DMS 273 (cell line): Measurements from ENCODE around the gene BMP7.
"Not testable (repeated sequence)": the region's sequence is repeated elsewhere in the genome, so short reads cannot be mapped to it uniquely, and the experiment has no call there.

Experiments
- DNase-seq: peaks from one replicate; lab custom pipeline; 2025; ENCODE audit not compliant: unreplicated experiment; lab: John Stamatoyannopoulos, UW

BMP7 gene

GRCh38 chr20:57195023-57195422 is 71.4 kb downstream of the BMP7 start:
- DNase-seq = no peak

- no peak for DNase-seq
Observed at GRCh38 chr20:57194154-57194553, 72.3 kb downstream of the BMP7 start.

GRCh38 chr20:57193094-57193493 is 73.3 kb downstream of the BMP7 start:
- no peak for DNase-seq

- no peak for DNase-seq
Observed at GRCh38 chr20:57192311-57192710, 74.1 kb downstream of the BMP7 start.

DNA sequence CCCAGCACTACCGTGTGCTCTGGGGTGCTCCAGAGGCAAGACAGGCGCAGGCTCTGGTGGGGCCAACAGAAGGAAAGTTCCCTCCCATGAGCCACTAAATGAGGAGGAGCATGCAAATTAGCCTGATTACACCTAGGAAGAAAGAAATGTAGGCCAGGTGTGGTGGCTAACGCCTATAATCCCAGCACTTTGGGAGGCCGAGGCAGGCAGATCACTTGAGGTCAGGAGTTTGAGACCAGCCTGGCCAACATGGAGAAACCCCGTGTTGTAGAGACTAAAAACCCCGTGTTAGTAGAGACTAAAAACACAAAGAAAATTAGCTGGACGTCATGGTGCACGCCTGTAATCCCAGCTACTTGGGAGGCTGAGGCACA is 75.2 kb downstream of the BMP7 start:
- not testable (repeated sequence) for DNase-seq

GRCh38 chr20:57190536-57191264 is 75.7 kb downstream of the BMP7 start:
- DNase-seq = no peak

DNA sequence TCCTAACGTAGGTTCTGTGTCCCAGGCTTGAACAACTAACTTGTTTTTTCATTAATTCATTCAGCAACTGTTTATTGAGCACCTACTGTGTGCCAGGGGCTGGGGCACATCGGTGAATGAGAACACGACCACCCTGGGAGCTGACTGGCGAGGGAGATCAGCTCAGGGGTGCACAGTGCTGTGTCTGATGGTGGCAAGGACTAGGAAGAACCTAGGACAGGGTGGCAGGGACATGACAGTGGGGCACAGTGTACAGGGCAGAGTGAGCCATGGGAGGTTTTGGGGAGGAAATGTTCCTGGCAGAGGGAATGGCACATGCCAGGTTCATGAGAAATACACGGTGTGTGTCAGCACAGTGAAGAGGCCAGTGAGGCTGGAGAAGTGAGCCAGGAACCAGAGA is 76.7 kb downstream of the BMP7 start:
- DNase-seq = no peak

DNA sequence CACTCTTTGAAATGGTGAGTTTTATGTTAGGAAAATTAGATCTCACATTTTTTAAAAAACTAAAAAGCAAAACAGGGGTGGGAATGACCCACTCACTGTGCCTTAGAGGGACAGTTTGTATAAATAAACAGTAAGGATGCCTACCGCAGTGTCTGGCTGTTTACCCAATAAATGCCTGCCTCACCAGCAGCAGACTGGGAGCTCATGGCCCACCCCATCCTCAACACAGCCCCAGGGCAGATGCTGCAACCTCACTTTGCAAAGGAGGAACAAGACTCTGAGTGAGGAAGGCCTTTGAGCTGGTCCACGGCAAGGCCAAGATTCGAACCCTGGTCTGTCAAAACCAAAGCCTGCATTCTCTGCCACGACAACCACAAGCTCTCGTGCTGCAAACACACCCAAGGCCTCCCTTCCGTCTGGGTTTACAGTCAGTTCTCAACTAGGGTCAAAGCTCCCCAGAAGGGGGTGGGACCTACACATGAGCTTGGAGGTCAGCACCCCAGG is 77.8 kb downstream of the BMP7 start:
- DNase-seq = no peak

DNA sequence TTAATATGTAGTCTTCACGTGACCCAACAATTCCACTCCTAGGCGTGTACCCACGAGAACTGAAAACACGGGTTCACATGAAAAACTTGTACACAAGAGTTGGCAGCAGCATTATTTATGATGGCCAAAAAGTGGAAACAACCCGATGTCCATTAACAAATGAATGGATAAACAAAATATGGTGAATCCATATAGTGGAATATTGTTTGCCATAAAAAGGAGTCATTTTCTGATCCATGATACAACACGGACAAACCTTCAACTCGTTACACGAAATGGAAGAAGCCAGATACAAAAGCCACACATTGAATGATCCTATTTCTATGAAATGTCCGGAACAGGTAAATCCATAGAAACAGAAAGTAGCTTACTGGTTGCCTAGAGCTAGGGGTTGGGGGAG is 78.4 kb downstream of the BMP7 start:
- no peak for DNase-seq

GRCh38 chr20:57187068-57187634 is 79.3 kb downstream of the BMP7 start:
- no peak for DNase-seq

DNA sequence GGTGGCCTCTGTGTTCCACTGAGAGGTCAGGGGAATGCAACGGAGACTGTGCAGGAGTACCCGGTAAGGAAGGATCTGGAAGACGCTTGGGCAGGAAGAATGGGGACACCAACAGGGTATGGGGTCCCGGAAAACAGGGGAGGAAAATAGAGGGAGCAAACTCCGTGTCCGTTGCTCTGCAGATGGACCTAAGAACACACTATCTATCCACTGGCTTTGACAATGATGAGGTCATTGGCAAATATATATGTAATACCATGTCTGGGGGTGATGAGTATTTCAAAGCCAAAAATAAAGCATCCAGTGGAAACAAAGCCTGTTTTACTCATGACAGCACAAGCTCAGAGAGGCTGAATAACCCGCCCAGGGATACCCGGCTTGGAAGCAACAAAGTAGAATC is 80.2 kb downstream of the BMP7 start:
- DNase-seq = no peak

DNA sequence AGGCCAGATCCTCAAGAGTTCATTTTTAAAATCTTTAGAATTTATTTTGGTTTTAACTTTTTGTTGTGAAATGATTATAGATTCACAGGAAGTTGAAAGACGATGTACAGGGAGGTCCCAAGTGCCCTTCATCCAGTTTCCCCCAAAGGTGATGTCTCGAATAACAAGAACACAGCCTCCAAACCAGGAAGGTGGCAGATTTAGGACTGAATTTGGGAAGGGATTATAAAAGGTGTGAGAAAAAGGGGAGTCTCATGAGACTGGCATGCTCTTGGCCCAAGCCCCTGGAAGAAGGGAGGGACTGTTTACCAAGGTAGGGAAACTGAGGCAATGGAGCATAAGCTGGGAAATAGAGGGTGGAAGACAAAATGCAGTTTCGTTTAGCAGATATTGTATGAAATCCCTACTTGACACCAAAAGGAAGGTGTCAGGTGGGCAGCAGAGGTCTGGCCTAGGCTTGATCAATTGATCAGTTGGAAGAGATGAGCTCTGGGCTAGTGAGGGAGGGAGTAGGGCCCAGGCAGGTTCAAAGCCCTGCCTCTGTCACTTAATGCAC is 81.2 kb downstream of the BMP7 start:
- DNase-seq = no peak

DNA sequence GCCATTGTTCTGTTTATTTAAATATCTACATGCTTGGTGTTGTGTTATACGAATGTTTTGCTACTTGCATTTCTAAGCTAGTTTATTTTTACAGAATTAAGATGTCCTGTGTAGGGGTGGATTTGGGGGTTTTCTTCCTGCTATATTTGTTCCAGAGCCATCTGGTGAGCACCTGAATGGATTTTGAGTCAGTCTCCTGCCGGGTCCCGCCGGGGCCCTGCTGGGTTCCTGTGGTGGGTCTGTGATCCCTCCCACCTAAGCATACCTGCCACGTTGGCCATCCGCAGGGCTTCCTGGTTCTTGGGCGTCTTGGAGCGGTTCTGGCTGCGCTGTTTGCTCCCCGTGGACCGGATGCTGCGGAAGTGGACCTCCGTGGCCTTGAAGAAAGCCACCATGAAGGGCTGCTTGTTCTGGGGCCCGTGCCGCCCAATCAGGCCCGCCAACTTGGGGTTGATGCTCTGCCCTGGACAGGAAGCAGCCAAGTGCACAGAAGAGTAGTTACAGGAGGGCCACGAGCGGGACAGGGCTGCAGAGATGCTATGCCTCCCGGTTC is 82.9 kb downstream of the BMP7 start:
- no peak for DNase-seq

- no peak for DNase-seq
Observed at GRCh38 chr20:57181639-57182038, 84.8 kb downstream of the BMP7 start.

DNA sequence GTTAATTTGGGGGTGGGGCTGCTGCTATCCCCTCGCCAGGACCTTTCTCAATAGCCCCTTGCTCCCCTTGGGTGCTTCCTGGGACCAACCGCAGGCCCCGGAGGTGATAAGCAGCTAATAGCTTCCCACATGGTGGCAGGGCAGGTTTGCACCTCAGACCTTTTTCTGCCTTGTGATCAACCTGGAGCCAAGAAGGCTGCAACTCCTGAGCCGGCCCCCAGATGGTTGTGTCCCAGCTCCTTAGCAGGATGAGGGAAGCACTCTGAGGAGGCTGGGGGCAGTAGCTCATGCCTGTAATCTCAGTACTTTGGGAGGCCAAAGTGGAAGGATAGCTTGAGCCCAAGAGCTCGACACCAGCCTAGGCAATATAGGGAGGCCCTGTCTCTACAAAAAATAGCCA is 85.5 kb downstream of the BMP7 start:
- DNase-seq = no peak

GRCh38 chr20:57180387-57180786 is 86.1 kb downstream of the BMP7 start:
- no peak for DNase-seq

- no peak for DNase-seq
Observed at GRCh38 chr20:57179265-57179664, 87.2 kb downstream of the BMP7 start.

- no peak for DNase-seq
Observed at GRCh38 chr20:57178582-57179111, 87.8 kb downstream of the BMP7 start.

GRCh38 chr20:57177636-57178280 is 88.7 kb downstream of the BMP7 start:
- DNase-seq = no peak

DNA sequence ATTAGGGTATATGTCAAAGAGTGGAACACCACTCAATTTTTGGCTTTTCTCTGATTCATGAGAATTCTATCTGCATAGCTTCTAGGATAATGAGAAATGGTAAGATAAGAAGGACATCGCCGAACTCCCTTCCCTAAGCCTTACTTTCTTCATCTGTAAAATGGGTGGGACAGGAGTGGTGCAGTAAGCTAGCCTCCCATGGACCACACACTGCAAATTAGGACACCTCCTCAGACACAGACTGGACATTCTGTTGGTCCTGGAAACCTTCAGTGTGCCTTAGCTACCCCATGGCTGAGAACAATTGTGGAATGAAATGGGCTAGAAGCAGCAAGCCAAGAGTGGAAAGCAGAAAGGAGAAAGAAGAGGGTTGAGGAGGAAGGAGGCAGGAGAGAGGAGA is 89.6 kb downstream of the BMP7 start:
- DNase-seq = no peak

DNA sequence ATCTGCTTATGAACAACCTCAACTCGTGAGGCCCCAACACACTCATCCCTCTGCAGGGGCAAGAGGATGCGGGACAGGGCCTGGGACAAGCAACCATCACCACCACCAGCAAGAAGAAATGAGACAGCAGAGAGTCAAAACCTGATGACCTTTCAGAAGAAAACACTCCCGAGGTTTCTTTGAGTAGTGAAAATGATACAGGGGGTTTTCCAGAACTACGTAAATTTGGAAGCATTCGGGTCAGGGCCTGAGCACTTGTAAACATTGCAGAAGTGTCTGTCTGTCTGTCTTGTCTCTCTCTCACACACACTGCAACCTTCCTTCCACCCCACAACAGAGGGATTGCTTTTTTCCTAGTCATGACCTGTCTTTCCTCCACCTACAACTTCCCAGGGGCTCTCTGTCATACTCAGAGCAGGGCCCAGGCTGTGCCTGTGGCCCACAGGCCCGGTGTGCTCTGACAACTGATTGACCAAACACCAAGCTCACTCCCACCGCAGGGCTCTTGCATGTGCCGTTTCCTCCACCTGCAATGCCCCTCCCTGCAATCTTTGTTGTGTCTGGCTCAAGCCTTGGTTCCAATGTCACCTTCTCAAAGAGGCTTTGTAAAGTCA is 90.9 kb downstream of the BMP7 start:
- DNase-seq = no peak
